Middle frontal gyrus (tissue), 1 donor: ENCODE measurements around the gene SEPTIN10.

Experiments
- DNase-seq: peaks from one replicate; pipeline ENCODE4 v3.0.0-alpha.2; 2015; ENCODE audit warnings: low spot score; ENCODE audit errors: extremely low spot score

The SEPTIN10 gene

DNA sequence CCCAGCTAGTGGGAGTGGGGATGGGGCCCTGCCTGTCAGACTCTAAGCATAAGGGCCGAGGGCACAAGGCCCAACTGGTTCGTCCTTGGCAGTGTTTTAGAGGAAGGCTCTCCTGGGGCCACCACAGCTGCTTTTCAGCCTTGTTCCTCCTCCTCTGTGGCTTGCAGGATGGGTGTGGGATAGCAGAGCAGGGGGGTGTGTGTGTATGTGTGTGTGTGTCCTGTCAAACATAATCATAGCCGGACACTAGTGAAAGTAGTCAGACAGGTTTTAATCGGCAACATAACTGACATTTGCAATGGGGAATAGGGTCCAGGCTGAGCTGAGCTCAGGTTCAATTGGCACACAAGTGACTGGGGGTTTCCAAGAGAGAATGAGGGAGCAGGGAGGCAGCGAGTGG is 114.2 kb downstream of the SEPTIN10 start:
- DNase-seq: no peak

DNA sequence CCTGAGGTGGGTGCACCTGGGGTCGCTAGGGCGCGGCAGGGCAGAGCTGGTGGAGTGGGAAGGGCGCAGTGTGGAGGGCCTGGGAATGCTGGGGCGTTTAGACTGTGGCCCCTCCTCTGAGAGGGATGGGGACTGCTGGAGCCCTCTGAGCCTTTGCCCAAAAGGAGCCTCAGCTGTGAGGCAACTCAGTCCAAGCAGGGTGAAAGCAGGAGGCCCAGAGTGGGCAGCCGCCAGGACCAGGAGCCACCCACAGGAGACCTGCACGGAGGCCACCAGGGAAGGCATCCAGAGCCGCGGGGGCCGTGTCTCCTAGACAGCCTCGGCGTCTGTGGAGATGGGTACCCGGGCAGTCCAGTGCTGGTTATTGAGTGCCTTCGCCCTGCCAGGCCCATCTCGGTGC is 114.9 kb downstream of the SEPTIN10 start:
- DNase-seq: no peak

DNA sequence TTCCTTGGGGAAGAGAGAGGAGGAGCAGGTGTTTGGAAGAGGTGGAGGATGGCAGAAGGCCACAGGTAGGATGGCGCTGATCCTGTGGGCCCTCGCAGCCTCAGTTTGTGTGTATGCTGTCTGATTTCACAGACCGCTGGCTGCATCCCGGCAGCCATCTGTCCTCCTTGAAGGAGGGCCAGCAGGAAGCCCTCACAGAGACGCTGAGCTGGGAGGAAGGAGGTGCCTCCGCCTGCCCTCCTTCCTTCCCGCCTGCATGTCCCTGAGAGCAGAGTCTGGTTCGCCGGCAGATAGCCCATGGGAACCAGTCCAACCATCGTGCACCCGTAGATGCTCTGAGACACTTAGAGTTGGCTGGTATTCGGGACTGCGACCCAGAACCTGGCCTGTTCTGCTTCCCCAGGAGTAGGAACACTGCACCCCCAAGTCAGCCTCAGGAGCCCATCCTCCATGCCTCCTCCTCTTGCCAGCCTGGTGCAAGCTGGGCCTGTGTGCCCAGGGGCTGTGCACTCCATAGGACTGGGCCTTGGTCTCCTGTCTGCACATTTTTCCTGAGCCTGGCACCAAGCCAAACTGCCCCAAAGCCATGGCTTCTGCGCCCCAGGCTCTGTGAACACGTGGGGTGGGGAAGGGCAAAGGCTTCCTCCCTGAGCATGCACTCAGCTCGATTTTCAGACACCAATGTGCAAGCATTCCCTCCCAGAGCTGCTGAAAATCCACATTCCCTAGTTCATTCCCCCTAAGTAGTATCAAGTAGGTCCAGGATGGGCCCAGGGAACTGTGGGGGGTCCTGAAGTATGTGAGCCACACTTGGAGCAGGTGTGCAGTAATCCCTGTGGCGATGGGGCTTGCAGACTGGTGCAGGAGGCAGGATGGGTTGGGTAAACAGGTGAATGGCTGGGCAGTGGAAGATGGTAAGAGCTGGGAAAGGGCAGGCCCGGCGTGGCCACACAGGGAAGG is 115.6 kb downstream of the SEPTIN10 start:
- no peak for DNase-seq

DNA sequence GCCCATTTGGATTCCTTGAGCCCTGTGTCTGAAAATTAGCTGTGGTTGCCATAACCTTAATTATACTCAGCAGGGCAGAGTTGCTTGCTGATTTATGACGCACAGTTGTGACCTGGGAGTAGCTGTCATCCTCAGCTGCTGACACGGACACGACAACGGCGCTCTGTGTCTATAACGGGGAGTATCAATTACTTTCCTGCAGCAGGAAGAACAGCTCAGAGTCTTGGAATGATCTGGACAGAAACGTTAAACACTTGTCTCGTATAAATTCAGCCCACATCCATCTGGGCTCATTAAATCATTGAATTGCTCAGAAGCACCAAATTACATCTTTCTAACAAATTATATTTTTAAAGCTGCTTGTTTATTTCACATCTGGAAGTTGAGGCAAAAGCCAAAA is 116.3 kb downstream of the SEPTIN10 start:
- no peak for DNase-seq

DNA sequence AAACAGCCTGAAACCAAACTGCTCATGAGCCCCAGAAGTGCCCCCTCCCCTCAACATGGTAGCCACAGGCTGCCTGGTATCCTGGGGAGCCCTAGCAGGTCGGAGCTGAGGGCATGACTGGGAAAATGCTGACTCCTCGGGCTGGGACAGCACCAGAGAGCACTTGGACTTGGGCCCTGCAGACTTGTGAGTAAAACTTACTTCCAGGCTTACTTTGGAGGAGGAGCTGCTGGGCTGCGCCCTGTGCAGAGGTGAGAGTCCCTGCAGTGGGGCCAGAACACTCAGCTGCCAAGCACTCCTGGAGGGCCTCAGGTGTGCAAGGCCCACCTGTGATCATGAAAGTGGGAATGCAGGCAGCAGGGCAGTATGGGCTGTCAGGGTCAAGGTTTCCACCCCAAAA is 119.4 kb downstream of the SEPTIN10 start:
- no peak for DNase-seq

DNA sequence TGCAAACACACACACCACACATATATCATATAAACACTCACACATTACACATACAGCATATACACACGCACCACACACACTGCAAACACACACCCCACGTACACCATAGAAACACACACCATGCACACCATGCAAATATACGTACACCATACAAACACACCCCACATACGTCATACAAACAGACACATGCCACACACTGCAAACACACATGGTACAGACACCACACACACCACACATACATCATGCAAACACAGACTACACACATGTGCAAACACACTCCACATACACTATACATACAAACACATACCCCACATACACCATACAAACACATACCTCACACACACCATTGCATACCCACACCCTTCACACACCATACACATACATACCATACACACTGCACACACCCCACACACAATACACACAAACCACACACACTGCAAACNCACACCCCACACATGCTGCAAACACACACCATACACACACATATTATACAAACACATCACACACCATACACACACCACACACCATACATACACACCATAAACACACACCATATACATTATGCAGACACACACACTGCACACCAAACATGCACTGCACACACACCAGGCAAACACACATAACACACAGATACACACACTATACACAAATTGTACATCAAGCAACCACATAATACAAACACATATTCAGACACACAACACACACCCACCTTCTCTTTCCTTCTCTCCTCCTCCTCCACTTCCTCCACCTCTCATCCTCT is 120.4 kb downstream of the SEPTIN10 start:
- no peak for DNase-seq
